HG03432 (cell line): ENCODE results near the gene SAE1.

Experiments used
- ATAC-seq: cut with Tn5 transposase; IDR thresholded peaks from one replicate; pipeline ENCODE4 v1.9.1; 2021; ENCODE audit warnings: mild to moderate bottlenecking, moderate library complexity; ENCODE audit not compliant: unreplicated experiment

SAE1 gene

GRCh38 chr19:47209319-47210179, 78.9 kb downstream of the SAE1 start:
- no peak for ATAC-seq

- ATAC-seq: no peak
These were observed 79.5 kb downstream of the SAE1 start for GRCh38 chr19:47210180-47210490.

GRCh38 chr19:47210689-47211316, 80.2 kb downstream of the SAE1 start:
- no peak for ATAC-seq

GRCh38 chr19:47215581-47215980, 84.9 kb downstream of the SAE1 start:
- ATAC-seq: no peak

DNA sequence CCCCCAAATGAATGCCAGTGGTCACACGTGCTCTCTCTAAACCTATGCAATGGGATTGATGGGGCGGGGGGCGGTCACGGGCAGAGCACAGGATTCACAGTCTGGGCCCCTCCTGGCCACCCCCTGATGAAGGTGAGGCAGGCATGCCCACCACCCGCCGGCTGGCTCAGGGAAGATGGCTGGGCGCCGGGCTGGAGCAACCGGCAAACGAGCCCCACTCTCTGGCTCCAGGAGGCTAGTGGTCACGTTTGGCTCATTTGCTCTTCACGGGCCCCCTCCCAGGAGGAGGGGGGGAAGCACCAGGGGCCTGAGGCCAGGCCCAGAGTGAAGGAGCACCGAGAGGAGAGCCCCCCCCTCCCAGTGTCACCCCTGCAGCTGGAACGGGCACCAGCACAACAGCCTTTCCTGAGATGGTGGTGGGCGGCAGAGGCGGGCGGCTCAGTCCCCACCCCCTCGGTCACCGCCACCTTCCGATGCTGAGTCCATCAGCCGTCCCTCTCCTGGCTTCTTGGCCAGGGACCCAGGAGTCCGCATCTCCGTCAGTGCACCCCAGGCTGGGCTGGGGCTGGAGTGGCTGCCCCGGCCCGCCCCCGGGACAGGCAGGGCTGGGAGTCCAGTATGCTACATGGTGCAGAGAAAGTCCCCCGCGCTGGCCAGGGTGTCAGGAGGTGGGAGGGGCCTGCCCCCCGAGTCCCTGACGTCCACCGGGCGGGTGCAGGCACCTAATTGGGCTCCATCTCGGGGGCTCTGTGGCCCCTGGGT, 90.6 kb downstream of the SAE1 start:
- ATAC-seq: no peak

- ATAC-seq: no peak
These were observed 91.3 kb downstream of the SAE1 start for GRCh38 chr19:47221890-47222289.

- peak; percentile 40 for ATAC-seq
These were observed 95.3 kb downstream of the SAE1 start for GRCh38 chr19:47225746-47226425.

- ATAC-seq: peak; percentile 26
These were observed 96.1 kb downstream of the SAE1 start for GRCh38 chr19:47226426-47227351.

- ATAC-seq: no peak
These were observed 96.9 kb downstream of the SAE1 start for GRCh38 chr19:47227352-47228167.

- ATAC-seq: no peak
These were observed 97.7 kb downstream of the SAE1 start for GRCh38 chr19:47228168-47228936.

GRCh38 chr19:47228937-47229675, 98.5 kb downstream of the SAE1 start:
- no peak for ATAC-seq

- ATAC-seq: no peak
These were observed 99.0 kb downstream of the SAE1 start for GRCh38 chr19:47229676-47230053.

- peak; percentile 31 for ATAC-seq
These were observed 99.7 kb downstream of the SAE1 start for GRCh38 chr19:47230054-47230920.

GRCh38 chr19:47230921-47231214, 100.2 kb downstream of the SAE1 start, which contains the start of gene BBC3:
TSS of gene BBC3 (minus strand) at chr19:47231199. CDS start at chr19:47228431, 2,768 bp downstream.
- ATAC-seq: peak; percentile 0

DNA sequence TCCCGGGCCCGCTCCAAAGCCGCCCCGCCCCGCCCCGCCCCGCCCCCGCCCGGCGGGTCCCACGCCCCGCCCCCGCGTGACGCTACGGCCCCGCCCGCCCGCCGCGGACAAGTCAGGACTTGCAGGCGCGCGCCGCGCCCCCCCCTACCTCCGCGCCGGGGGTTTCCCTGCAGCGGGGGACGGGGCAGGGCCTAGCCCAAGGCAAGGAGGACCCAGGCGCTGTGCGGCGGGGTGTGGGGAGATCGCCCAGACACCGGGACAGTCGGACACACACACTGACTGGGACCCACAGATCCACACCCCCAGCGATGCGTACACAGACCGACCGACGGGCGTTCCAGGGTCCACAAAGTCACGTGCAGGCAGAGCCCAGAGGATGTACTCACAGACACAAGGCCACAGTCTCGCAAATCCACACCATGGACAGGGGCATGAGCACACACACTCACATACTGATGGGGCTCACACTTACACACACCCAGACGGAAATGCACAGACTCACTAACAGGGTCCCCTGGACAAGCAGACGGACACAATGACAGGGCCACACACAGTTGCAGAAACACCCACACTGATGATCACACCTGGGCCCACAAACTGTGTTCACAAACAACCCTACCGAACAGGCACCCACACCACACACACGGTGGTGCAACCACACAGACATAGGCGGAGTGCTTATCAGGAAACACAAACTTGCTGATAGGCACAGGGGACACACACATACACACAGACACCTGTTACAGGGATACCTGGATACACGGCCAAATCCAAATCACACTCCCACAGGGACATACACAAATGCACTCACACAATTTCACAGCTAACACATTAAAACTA, 100.8 kb downstream of the SAE1 start:
- peak; percentile 34 for ATAC-seq
